VCaP (cell line): ENCODE data around the gene SIDT1.

Experiments used
- H3K27ac ChIP-seq: fragments of 450-650 bp; 2 replicates; pipeline ENCODE4 v1.5.1; 2017
- CTCF ChIP-seq: fragments of 450-650 bp; conservative IDR thresholded peaks from 2 replicates; pipeline ENCODE4 v1.5.1; 2017; ENCODE audit warnings: mild to moderate bottlenecking, moderate library complexity

Gene SIDT1

DNA sequence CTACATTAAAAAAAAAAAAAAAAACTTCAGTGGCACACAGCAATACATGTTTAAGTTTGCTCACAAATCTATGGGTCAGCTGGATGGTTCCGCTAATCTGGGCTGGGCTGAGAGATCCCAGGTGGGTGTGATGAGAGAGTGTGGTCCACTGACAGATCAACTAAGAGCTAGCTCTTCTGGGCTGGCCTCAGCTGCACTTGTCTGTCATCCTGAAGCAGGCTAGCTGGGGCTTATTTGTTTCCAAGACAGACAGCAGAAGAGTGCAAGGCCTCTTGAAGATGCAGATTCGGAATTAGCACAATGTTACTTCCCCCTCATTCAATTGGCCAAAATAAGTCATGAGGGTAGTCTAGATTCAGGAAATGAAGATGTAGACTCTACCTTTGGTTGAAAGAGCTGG is 56.5 kb downstream of the SIDT1 start:
- no peak for TF ChIP-seq CTCF

DNA sequence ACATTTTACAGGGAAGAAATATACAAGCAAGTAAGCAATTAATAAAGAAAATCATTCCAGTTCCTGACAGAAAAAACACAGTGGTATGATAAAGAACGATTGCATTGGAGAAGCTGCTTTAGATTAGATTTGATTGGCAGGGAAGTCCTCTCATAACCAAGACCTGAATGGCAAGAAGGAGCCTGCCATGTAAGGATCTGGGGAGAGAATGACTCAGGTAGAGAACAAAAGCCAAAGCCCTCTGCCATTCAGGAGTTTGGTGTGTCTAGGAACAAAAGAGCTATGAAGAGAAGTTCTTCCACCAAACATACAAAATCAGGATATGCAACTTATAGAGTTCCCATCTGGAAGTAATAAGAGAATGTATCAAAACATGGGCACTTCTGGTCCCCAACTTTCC is 57.6 kb downstream of the SIDT1 start:
- no peak overlapping the region for H3K27ac ChIP-seq
- TF ChIP-seq CTCF = no peak

More for the DNA sequence above, 56.5 kb downstream of the SIDT1 start:
- H3K27ac ChIP-seq = no peak overlapping the region

- no peak for TF ChIP-seq CTCF
- no peak overlapping the region for H3K27ac ChIP-seq
Observed at GRCh38 chr3:113590983-113591382, 58.6 kb downstream of the SIDT1 start.

DNA sequence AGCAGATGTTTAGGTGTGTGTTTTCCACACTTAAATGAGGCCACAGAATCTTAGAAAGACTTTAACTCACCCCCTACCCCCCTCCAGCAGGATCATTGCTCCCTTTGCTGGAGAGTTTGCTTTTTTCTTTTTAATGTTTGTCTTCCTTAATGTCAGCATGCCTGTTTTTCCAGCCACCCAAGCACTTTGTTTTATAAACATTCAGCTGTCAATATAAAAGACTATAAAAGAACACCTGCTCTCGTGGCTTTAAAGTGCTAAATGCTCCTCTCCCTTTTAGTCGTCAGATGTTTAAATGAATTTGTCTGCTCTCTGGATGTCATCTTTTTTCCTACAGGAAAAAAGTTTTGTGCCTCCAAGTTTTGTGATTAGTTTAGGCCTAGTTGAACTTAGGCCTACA is 61.7 kb downstream of the SIDT1 start:
- peak overlapping the region; percentile 75 for H3K27ac ChIP-seq
- no peak for TF ChIP-seq CTCF

- no peak for TF ChIP-seq CTCF
- no peak overlapping the region for H3K27ac ChIP-seq
Observed at GRCh38 chr3:113597596-113598354, 65.4 kb downstream of the SIDT1 start.

GRCh38 chr3:113600418-113601182 is 68.2 kb downstream of the SIDT1 start:
- TF ChIP-seq CTCF = no peak
- no peak overlapping the region for H3K27ac ChIP-seq

DNA sequence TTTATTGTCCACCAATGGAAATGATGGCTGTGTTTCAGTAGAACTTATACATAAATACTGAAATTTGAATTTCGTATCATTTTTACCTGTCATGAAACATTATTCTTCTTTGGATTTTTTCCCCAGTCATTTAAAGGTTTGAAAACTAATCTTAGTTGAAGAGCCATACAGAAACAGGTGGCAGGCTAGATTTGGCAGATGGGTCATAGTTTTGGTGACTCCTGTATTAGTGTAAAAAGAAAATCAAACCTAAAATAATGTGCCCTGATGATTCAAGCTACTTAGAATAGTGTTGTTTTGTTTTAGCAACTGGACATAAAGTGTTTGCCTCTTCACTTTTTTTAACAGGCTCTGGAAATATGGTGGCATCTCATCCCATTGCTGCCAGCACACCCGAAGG is 68.9 kb downstream of the SIDT1 start:
- H3K27ac ChIP-seq = no peak overlapping the region
- no peak for TF ChIP-seq CTCF
